ENCODE data around the gene SRGAP3.

The SRGAP3 gene

GRCh38 chr3:9081184-9081818, 168.1 kb downstream of the SRGAP3 start:
- no peak for DNase-seq (ENCODE audit: low spot score)

- no peak for DNase-seq (ENCODE audit: low spot score)
Observed at GRCh38 chr3:9080163-9080562, 169.3 kb downstream of the SRGAP3 start.

- no peak for DNase-seq (ENCODE audit: low spot score)
Observed at GRCh38 chr3:9079676-9080075, 169.8 kb downstream of the SRGAP3 start.

- no peak for DNase-seq (ENCODE audit: low spot score)
Observed at GRCh38 chr3:9078561-9079240, 170.7 kb downstream of the SRGAP3 start.

GRCh38 chr3:9077029-9077428, 172.4 kb downstream of the SRGAP3 start:
- no peak for DNase-seq (ENCODE audit: low spot score)

GRCh38 chr3:9075762-9076161, 173.7 kb downstream of the SRGAP3 start:
- DNase-seq (ENCODE audit: low spot score): no peak

GRCh38 chr3:9074079-9074478, 175.4 kb downstream of the SRGAP3 start:
- DNase-seq (ENCODE audit: low spot score): no peak

- DNase-seq (ENCODE audit: low spot score): no peak
Observed at GRCh38 chr3:9072667-9073009, 176.8 kb downstream of the SRGAP3 start.

- no peak for DNase-seq (ENCODE audit: low spot score)
Observed at GRCh38 chr3:9071936-9072666, 177.3 kb downstream of the SRGAP3 start.

- no peak for DNase-seq (ENCODE audit: low spot score)
Observed at GRCh38 chr3:9070961-9071360, 178.5 kb downstream of the SRGAP3 start.

- no peak for DNase-seq (ENCODE audit: low spot score)
Observed at GRCh38 chr3:9069971-9070370, 179.5 kb downstream of the SRGAP3 start.

- DNase-seq (ENCODE audit: low spot score): no peak
Observed at GRCh38 chr3:9068051-9068450, 181.4 kb downstream of the SRGAP3 start.

- peak; percentile 67 for DNase-seq (ENCODE audit: low spot score)
Observed at GRCh38 chr3:9067352-9067975, 182.0 kb downstream of the SRGAP3 start.

GRCh38 chr3:9066775-9067174, 182.7 kb downstream of the SRGAP3 start:
- DNase-seq (ENCODE audit: low spot score): no peak

- DNase-seq (ENCODE audit: low spot score): no peak
Observed at GRCh38 chr3:9066141-9066540, 183.3 kb downstream of the SRGAP3 start.

GRCh38 chr3:9064850-9065249, 184.6 kb downstream of the SRGAP3 start:
- DNase-seq (ENCODE audit: low spot score): no peak

GRCh38 chr3:9064251-9064650, 185.2 kb downstream of the SRGAP3 start:
- no peak for DNase-seq (ENCODE audit: low spot score)

GRCh38 chr3:9062570-9062969, 186.9 kb downstream of the SRGAP3 start:
- no peak for DNase-seq (ENCODE audit: low spot score)

GRCh38 chr3:9061634-9062033, 187.8 kb downstream of the SRGAP3 start:
- no peak for DNase-seq (ENCODE audit: low spot score)

GRCh38 chr3:9059489-9060400, 189.7 kb downstream of the SRGAP3 start:
- DNase-seq (ENCODE audit: low spot score): no peak

- DNase-seq (ENCODE audit: low spot score): no peak
Observed at GRCh38 chr3:9056581-9056980, 192.9 kb downstream of the SRGAP3 start.

Data from hepatic stellate cell (primary cell).